ENCODE measurements around the gene DENND4B.
A peak's percentile ranks its signal among the peaks of the same experiment; 100 is the strongest.

Gene DENND4B

GRCh38 chr1:153970346-153970745 is 23.8 kb upstream of the DENND4B start:
- DNase-seq: no peak

- no peak for DNase-seq
These were observed 22.5 kb upstream of the DENND4B start for GRCh38 chr1:153968972-153969371.

- no peak for DNase-seq
These were observed 21.9 kb upstream of the DENND4B start for GRCh38 chr1:153968408-153968807.

- no peak for DNase-seq
These were observed 21.5 kb upstream of the DENND4B start for GRCh38 chr1:153968000-153968363.

DNA sequence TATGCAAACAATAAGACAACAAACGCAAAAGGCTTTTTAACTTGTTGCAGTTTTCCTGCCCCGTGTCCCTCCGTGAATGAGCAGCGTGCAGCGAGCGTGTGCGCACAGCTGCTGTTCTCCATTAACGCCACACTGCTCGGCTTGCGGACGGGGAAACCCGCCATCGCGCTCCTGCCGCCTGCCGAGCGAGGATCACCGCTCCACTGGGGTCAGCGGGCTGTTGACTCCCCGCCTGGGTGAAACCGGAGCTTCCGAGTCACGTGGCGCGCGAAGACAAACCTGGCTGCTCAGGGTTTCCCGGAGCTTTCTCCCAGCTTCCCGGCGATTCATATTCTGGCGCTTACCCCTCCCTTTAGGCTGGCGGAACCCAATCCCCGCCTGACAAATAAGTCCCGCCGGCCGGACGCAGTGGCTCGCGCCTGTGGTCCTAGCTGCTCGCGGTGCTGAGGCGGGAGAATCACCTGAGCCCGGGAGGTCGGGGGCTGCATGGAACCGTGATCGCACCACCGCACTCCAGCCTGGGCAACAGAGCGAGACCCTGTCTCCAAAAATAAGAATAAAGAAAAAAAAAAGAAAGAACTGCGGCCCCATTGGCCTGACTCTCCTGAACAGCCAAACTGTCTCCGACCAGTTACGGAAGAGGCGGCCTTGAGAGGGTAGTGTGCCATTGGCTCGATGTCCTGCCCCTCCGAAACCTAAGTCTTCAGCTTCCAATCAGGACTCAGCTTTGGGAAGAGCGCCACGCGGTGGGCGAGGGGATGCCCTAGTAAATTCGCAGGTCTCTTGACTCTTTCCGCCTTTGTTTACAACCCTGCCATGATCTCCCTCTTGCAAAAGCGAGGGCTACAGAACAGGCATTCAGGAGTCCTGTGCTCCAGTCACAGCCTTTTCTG is 20.8 kb upstream of the DENND4B start, which contains the start of gene CREB3L4:
Gene CREB3L4, plus strand, starts transcription at position 796 of the 893 bp plus-strand sequence. CDS start 624 bp downstream, outside the sequence.
- DNase-seq: peak; percentile 97

DNA sequence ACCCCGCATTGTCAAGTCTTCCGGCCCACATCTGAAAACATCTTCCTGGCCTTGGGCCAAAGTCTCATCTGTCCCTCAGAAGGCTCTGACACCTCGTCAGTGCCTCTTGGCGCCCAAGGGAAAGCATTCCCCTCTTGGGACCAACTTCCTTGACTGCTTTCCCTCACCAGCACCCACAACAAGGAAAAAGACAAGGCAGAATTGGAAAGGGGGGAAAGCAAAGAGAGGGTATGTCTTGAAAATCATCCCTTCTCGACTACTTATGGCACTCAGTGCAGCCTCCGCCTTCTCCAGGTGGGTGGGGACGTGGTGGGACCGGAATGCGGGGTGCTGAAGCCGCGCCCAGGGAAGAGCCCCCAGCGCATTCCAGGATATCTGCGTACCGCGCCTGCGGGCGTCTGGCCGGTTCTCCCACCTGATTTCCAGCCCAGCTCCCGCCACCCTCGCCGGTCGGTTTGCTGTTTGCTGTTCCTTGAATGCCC is 17.4 kb upstream of the DENND4B start:
- no peak for DNase-seq

GRCh38 chr1:153963030-153963849 is 16.7 kb upstream of the DENND4B start, which contains the start of gene SLC39A1:
Gene SLC39A1 (minus strand): TSS chr1:153963537. CDS start chr1:153962715, 822 bp downstream.
- DNase-seq: peak; percentile 96

- peak; percentile 48 for DNase-seq
These were observed 15.8 kb upstream of the DENND4B start for GRCh38 chr1:153962088-153963029.

GRCh38 chr1:153961421-153961820 is 14.9 kb upstream of the DENND4B start:
- no peak for DNase-seq

DNA sequence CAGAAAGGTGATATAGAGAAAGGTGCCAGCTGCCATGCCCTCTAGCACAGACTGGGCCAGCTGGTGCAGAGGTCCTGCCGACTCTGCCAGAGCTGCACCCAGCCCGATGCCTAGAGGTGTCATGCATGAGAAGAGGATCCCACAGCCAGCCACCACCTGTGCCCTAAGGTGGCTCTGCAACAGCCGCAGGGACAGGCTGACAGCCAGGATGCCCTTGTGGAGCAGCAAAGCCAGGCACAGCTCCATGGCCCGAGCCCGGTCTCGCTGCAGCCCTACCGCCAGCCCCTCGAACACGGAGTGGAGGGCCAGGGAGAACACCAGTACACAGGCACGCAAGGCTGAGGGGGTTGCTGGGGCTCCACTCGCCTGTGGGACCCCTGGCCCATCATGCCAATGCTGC is 13.7 kb upstream of the DENND4B start:
- DNase-seq: no peak

DNA sequence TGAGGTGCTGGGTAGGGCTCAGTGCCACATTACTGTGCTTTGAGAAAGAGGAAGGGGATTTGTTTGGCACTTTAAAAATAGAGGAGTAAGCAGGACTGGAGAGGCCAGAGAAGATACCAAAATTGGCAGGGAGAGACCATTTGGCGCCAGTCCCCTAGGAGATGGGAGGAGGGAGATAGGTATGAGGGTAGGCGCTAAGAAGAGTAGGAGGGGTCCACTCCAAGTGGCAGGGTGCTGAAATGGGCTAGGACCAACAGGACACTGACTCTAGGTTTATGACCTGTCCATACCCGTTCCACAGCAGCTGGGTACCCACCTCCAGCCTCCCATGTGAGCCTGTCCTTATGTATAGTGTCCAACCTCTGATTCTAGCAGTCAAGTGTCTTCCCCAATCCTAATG is 12.9 kb upstream of the DENND4B start:
- DNase-seq: no peak

- no peak for DNase-seq
These were observed 12.4 kb upstream of the DENND4B start for GRCh38 chr1:153958961-153959260.

- peak; percentile 98 for DNase-seq
These were observed 11.8 kb upstream of the DENND4B start, which contains the start of gene CRTC2 for GRCh38 chr1:153958111-153958960. Gene CRTC2 (minus strand): TSS chr1:153958612. CDS start chr1:153958497, 115 bp downstream.

DNA sequence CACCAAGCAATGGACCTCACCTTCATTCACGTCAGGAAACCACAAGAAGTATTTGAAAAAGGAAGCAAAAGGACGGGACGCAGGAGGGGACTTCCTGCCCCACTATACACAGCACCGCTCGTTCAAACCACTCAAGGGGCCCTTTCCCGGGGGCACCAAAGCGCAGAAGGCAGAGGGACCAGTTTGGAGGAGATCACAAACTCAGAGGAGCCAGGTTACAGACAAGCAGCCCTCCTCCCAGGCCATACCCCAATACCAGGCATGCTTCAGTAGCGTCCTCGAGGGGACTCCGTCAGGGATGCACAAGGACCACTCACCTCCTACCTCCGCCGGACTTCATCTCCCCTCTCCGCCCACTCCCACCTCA is 11.2 kb upstream of the DENND4B start:
- no peak for DNase-seq

DNA sequence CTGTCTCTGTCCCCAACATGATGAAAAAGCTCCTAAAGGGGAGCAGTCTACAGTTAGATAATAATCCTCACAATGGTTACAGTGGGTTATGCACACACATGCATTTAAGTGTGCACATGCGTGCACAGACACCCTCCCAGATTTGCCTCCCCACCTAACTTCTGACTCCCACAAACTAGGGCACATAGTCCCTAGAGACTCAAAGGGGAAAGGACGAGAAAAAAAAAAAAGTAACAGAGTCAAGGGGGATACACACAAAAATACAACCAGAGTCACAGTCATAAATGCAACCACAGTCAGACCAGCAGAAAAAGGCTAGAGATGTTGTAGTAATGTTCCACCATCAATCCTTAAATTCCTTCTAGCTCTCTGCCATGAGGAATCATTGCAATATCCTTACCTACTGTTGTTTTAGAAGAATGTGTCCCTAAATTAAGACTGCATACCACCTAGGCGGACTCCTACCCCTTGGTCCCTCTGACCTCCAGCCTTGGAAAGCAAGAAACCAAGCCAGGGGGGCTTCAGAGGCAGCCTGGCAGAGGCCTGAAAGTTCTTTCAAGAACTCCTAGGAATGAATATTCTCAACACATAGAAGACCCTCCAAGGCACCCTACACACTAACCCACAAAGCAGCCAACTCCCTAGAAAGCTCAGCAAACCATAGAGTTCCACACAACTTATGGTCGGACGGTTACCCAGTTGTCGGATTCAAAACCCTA is 10.6 kb upstream of the DENND4B start:
- no peak for DNase-seq

- no peak for DNase-seq
These were observed 8.3 kb upstream of the DENND4B start for GRCh38 chr1:153954826-153955225.

DNA sequence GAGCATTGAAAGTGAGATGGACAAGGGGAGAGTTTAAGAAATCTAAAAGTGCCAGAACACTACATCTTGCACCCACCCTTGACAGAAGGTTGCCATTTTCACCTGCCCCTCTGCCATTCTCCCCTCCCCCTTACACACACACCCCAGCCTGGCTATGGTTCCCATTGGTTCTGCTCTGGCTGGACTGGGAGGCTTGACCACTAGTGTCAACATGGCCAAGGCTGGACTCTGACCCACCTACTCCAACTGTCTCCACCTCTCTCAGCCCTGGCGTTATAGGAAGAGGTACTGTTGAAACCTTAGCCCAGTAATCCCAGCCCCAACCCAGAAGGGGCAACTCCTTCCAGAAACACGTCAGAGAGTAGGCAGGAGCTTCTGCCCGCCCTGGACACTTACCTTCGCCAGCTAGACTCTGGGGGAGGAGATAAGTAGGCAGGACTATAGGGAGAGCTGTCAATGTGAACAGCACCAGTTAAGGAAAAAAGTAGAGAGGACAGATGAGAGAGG is 7.4 kb upstream of the DENND4B start:
- no peak for DNase-seq

GRCh38 chr1:153951801-153952200 is 5.3 kb upstream of the DENND4B start:
- DNase-seq: no peak

DNA sequence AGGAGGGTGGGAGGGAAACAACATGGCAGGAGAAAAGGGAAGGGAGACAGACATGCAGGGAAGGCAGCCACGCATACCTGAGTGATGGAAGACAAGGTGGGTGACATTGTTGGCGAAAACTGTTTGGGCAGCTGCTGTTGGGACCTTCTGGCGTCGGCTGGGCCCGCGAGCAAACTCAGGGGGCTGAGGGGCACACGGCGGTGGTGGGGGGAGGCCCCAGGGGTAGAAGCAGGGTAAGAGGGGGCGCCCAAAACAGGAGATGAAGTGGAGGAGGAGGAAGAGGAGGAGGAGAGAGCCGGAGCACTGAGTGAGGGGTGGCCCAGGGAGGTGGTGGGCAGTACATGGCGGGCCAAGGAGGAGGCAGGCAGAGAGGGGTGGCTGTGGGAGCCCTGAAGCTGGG is 4.7 kb upstream of the DENND4B start:
- DNase-seq: no peak

Measured in fibroblast of skin of scalp (primary cell).